ENCODE data around the gene TMEM89.
A peak's percentile ranks its signal among the peaks of the same experiment; 100 is the strongest.

DNA sequence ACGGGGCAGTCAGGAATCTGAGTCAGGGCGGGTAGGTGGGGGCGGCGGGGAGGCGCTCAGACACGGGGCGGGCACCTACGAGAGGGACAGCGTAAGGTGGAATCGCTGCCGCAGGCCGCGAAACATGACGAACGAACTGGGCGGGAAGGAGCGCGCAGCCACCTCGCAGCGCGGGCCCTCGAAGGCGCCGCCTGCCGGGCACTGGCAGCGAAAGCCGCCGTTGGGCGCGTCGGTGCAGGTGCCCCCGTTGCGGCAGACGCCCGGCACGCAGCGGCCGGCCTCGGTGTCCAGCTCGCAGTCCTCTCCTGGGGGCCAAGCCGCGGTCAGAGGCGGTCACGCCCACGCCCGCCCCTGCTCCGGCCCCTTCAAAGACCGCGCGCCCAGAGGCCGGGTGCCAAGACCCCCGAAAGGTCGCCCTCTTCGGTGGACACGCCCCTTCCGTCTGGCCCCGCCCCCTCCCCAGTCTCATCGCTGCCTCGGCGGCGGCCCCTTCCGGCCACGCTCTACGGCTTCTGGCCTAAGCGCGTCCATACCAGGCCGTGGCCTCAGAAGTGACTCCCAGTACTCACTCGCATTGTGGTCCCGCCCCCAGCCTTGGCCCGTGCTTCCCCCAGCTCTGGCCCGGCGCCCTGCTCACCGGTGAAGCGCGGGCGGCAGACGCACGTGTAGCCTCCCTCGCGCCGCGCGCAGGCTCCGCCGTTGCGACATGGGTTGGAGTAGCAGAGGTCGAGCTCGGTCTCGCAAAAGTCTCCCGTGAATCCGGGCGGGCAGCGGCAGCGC, 34.7 kb upstream of the TMEM89 start:
- TF ChIP-seq, protein P1, sequence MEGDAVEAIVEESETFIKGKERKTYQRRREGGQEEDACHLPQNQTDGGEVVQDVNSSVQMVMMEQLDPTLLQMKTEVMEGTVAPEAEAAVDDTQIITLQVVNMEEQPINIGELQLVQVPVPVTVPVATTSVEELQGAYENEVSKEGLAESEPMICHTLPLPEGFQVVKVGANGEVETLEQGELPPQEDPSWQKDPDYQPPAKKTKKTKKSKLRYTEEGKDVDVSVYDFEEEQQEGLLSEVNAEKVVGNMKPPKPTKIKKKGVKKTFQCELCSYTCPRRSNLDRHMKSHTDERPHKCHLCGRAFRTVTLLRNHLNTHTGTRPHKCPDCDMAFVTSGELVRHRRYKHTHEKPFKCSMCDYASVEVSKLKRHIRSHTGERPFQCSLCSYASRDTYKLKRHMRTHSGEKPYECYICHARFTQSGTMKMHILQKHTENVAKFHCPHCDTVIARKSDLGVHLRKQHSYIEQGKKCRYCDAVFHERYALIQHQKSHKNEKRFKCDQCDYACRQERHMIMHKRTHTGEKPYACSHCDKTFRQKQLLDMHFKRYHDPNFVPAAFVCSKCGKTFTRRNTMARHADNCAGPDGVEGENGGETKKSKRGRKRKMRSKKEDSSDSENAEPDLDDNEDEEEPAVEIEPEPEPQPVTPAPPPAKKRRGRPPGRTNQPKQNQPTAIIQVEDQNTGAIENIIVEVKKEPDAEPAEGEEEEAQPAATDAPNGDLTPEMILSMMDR (IDR thresholded peaks at IDR 0.05): peak; percentile 76
- TF ChIP-seq EZH2phosphoT487 (IDR thresholded peaks at IDR 0.05): no peak
